Natural killer cell (primary cell): ENCODE data around the gene CPPED1. TPM values are rescaled to one million over a fixed set of nuclear protein-coding genes. Genes with fewer than 3 reads are reported as not detected.
"Not testable (repeated sequence)": the region's sequence is repeated elsewhere in the genome, so short reads cannot be mapped to it uniquely, and the experiment has no call there.

ENCODE experiments used
- ATAC-seq, 3 donors: fragments of 150-1000 bp in 2 of 3; fragments of 200-7000 bp in 1 of 3; cut with Tn5 transposase; 1 replicate in 1 of 3; 2 replicates in 2 of 3; pipeline ENCODE4 v1.10.0; 2021; ENCODE audit warnings: mild to moderate bottlenecking in 2 of 3, moderate library complexity in 2 of 3
- DNase-seq, 2 donors: peaks; one replicate each; pipeline versions ENCODE4 v3.0.0 to v3.0.0-alpha.2; 2013 to 2021; ENCODE audit warnings: mixed read lengths in 1 of 2
- H3K27ac ChIP-seq: one replicate; pipeline ENCODE4 v1.5.1; 2013; ENCODE audit warnings: mild to moderate bottlenecking, low read length
- H3K27me3 ChIP-seq: one replicate; pipeline ENCODE4 v1.6.1; 2013; ENCODE audit warnings: low read length; ENCODE audit not compliant: control insufficient read depth, insufficient read depth
- H3K36me3 ChIP-seq: one replicate; pipeline ENCODE4 v1.6.1; 2013; ENCODE audit warnings: low read length; ENCODE audit not compliant: control insufficient read depth, insufficient read depth
- H3K4me1 ChIP-seq: one replicate; pipeline ENCODE4 v1.6.1; 2013; ENCODE audit warnings: low read length; ENCODE audit not compliant: control insufficient read depth, insufficient read depth
- H3K4me3 ChIP-seq: one replicate; pipeline ENCODE4 v1.5.1; 2013; ENCODE audit warnings: low read length
- H3K9me3 ChIP-seq: one replicate; pipeline ENCODE4 v1.6.1; 2013; ENCODE audit warnings: low read length; ENCODE audit not compliant: control insufficient read depth, insufficient read depth
- H3K27ac Mint-ChIP-seq, 2 donors: one replicate each; pipeline ENCODE4 v1.8.0; 2022; ENCODE audit warnings: mild to moderate bottlenecking in 2 of 2, mixed read lengths in 2 of 2, moderate library complexity in 1 of 2
- H3K27me3 Mint-ChIP-seq, 2 donors: one replicate each; pipeline ENCODE4 v1.8.0; 2022; ENCODE audit warnings: low read depth in 2 of 2, mixed read lengths in 2 of 2
- H3K36me3 Mint-ChIP-seq: one replicate; pipeline ENCODE4 v1.8.0; 2022; ENCODE audit warnings: mixed read lengths
- H3K4me1 Mint-ChIP-seq, 2 donors: one replicate each; pipeline ENCODE4 v1.8.0; 2022; ENCODE audit warnings: mixed read lengths in 2 of 2
- H3K4me3 Mint-ChIP-seq: one replicate; pipeline ENCODE4 v1.8.0; 2022; ENCODE audit warnings: mild to moderate bottlenecking, moderate library complexity, mixed read lengths
- H3K9me3 Mint-ChIP-seq, 2 donors: one replicate each; pipeline ENCODE4 v1.8.0; 2022; ENCODE audit warnings: mixed read lengths in 2 of 2
- WGBS: methylation state at CpG from one replicate; pipeline ENCODE4 v1.1.7; 2013; ENCODE audit warnings: missing lambda C conversion rate; ENCODE audit not compliant: insufficient coverage; 5-methylcytosine and 5-hydroxymethylcytosine counted together
- intact Hi-C: fragments of 100-400 bp; cut with micrococcal nuclease; formaldehyde crosslinking; loops from one replicate; pipeline ENCODE4 v1.14.2; 2022
- total RNA-seq, 4 donors: library from RNA; stranded (reverse); fragments of 120-200 nt in 1 of 4; gene quantifications; one replicate each; pipeline versions ENCODE4 v1.2.3 to v1.2.4, GENCODE V29; 2013 to 2022
- TF ChIP-seq, protein P1 (sequence below): fragments of 200-600 bp; IDR thresholded peaks from one replicate; pipeline ENCODE4 v1.8.0; 2022; ENCODE audit warnings: antibody characterized with exemption

CPPED1 gene
- total RNA-seq, 3 donors from 2014 or later (not counting 1 experiment from before 2014, with no cell fraction given): 10.3 to 18.3 (median 16.4) TPM

DNA sequence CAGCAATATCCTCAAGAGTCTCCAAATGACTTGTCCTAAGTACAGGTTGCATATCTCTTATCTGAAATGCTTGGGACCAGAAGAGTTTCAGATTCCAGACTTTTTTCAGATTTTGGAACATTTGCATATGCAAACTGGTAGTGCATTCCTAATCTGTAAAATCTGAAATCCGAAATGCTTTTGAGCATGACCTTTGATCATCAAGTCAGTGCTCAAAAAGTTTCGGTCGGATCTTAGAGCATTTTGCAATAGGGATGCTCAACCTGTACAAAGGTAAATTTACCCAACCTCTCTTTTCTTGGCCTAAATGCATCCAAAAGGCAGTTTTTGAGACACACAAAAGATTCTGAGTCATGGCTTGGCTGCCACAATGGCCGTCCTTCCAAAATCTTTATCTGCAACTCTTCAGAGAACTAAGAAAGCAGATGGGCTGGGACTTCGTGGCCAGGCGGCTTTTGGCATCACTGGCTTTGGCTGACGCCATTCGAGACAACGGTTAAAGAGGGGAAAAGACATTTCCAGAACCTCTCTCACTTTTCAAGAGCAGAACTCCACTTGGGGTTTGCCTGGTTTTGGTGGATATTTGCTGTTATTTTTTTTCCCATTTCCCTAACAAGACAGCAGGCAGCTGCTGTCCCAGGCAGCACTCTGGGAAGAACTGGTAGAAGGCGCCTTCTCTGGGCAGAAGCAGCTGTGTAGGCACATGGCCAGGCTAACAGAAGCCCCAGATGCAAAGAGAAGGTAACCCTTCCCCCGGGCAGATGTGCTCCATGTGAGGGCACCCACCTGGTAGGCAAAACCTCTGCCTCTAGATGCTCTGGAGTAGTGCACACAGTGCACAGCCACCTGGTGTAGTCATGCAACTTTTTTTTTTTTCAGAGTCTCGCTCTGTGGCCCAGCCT is 8.9 kb downstream of the CPPED1 start:
- intact Hi-C loops: no loop called here
- TF ChIP-seq, protein P1, sequence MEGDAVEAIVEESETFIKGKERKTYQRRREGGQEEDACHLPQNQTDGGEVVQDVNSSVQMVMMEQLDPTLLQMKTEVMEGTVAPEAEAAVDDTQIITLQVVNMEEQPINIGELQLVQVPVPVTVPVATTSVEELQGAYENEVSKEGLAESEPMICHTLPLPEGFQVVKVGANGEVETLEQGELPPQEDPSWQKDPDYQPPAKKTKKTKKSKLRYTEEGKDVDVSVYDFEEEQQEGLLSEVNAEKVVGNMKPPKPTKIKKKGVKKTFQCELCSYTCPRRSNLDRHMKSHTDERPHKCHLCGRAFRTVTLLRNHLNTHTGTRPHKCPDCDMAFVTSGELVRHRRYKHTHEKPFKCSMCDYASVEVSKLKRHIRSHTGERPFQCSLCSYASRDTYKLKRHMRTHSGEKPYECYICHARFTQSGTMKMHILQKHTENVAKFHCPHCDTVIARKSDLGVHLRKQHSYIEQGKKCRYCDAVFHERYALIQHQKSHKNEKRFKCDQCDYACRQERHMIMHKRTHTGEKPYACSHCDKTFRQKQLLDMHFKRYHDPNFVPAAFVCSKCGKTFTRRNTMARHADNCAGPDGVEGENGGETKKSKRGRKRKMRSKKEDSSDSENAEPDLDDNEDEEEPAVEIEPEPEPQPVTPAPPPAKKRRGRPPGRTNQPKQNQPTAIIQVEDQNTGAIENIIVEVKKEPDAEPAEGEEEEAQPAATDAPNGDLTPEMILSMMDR: no peak

DNA sequence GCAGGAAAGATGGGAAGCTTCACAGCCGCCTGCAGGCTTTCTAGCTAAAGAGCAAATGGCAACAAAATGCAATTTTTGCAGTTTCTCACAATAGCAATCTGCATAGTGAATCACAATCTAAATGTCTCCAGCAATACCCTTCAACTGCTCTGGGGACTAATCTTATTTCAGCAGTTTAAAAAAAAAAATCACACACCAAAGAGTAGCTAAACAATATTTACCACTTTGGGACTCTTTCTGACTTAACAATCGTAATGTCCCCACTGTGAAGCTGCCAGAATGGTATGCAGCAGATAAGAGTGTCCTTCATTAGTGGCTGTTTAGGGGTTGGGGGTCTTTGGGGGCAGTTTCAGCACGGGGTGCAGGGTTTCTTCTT is 9.8 kb downstream of the CPPED1 start:
- Mint-ChIP-seq H3K4me3 (no peak overlapping the region), H3K4me1 (peaks cover 0 to 6% of the 10 kb centered on the region in 2 donors), H3K9me3 (no peaks in the 10 kb centered on the region), H3K36me3 (no peaks in the 10 kb centered on the region), H3K27ac (no peak overlapping the region), H3K27me3 (no peaks in the 10 kb centered on the region)
- Histone ChIP-seq H3K4me1 (no peaks in the 10 kb centered on the region), H3K9me3 (no peaks in the 10 kb centered on the region), H3K27ac (no peak overlapping the region), H3K27me3 (no peaks in the 10 kb centered on the region), H3K36me3 (no peaks in the 10 kb centered on the region), H3K4me3 (no peak overlapping the region)
- TF ChIP-seq, protein P1: no peak
- ATAC-seq (no peak), DNase-seq (no peak)
- WGBS: 90% methylated on average over 3 of the region's 3 CpGs
- intact Hi-C loops: no loop called here

More for the DNA sequence above, 8.9 kb downstream of the CPPED1 start:
- Histone ChIP-seq H3K36me3 (no peaks in the 10 kb centered on the region), H3K4me1 (no peaks in the 10 kb centered on the region), H3K27ac (no peak overlapping the region), H3K9me3 (no peaks in the 10 kb centered on the region), H3K4me3 (no peak overlapping the region), H3K27me3 (no peaks in the 10 kb centered on the region)
- no peak for ATAC-seq
- Mint-ChIP-seq H3K27me3 (no peaks in the 10 kb centered on the region), H3K36me3 (no peaks in the 10 kb centered on the region), H3K9me3 (no peaks in the 10 kb centered on the region), H3K4me1 (peaks cover 0 to 6% of the 10 kb centered on the region in 2 donors), H3K4me3 (no peak overlapping the region), H3K27ac (no peak overlapping the region)
- no peak for DNase-seq
- WGBS: 94% methylated on average over 9 of the region's 12 CpGs

DNA sequence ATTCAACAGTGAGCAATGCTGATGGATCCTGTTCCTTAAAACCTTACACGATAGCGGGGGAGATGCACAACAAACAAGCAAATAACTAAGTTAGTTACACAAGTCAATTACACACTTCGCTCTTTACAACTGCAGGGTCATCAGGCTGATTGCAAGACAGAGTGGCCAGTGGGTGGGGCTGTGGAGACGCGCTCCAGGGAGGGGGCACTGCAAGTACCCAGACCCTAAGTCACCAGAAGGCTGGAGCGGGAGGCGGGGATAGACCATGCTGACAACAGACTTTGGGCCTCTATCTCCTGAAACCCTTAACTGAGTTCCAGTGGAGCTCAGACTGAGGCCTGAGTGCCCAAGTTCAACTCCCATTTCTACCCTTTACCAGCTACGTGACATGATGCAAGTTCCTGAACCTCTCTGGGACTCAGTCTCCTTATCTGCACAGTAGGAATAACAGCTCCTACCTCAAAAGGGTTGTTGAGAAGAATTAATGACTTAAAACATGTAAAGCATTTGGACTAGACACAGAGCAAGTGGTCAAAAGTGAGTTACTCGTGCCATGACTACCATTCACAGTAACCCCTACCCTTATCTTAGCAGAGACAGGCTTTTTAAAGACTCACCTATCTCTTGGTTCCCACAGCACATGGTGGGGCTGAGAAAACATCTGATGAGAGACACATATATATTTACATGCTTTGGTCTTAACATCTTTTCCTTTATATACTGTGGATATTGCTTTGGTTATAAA is 10.4 kb downstream of the CPPED1 start:
- ATAC-seq: no peak
- H3K36me3 ChIP-seq: no peaks in the 10 kb centered on the region
- intact Hi-C loops: no loop called here

DNA sequence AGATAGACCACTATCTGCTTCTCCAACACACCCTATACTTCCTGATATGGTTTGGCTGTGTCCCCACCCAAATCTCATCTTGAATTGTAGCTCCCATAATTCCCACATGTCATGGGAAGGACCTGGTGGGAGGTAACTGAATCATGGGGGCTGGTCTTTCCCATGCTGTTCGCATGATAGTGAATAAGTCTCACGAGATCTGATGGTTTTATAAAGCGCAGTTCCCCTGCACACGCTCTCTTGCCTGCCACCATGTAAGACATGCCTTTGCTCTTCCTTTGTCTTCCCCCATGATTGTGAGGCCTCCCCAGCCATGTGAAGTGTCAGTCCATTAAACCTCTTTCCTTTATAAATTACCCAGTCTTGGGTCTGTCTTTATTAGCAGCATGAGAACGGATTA is 11.2 kb downstream of the CPPED1 start:
- H3K9me3 Mint-ChIP-seq, H3K27me3 ChIP-seq, H3K4me1 ChIP-seq, H3K27ac Mint-ChIP-seq, H3K9me3 ChIP-seq, H3K4me3 ChIP-seq, DNase-seq, H3K36me3 Mint-ChIP-seq, H3K27ac ChIP-seq, ATAC-seq, H3K4me1 Mint-ChIP-seq, H3K36me3 ChIP-seq, H3K4me3 Mint-ChIP-seq, intact Hi-C loops, H3K27me3 Mint-ChIP-seq: not testable (repeated sequence)
- WGBS: 96% methylated on average over 5 of the region's 5 CpGs

More for the DNA sequence above, 10.4 kb downstream of the CPPED1 start:
- TF ChIP-seq, protein P1: no peak
- H3K27ac Mint-ChIP-seq: no peak overlapping the region
- H3K9me3 ChIP-seq: no peaks in the 10 kb centered on the region
- peaks cover 0 to 6% of the 10 kb centered on the region in 2 donors for H3K4me1 Mint-ChIP-seq
- H3K27ac ChIP-seq: no peak overlapping the region
- DNase-seq: no peak
- no peaks in the 10 kb centered on the region for H3K9me3 Mint-ChIP-seq
- H3K4me3 Mint-ChIP-seq: no peak overlapping the region
- H3K4me1 ChIP-seq: no peaks in the 10 kb centered on the region
- 95% methylated on average over 9 of the region's 9 CpGs for WGBS
- H3K27me3 ChIP-seq: no peaks in the 10 kb centered on the region
- H3K27me3 Mint-ChIP-seq: no peaks in the 10 kb centered on the region
- no peak overlapping the region for H3K4me3 ChIP-seq
- no peaks in the 10 kb centered on the region for H3K36me3 Mint-ChIP-seq
